ENCODE measurements around the gene SEMA4C.
"Not testable (repeated sequence)": the region's sequence is repeated elsewhere in the genome, so short reads cannot be mapped to it uniquely, and the experiment has no call there.

Gene SEMA4C

DNA sequence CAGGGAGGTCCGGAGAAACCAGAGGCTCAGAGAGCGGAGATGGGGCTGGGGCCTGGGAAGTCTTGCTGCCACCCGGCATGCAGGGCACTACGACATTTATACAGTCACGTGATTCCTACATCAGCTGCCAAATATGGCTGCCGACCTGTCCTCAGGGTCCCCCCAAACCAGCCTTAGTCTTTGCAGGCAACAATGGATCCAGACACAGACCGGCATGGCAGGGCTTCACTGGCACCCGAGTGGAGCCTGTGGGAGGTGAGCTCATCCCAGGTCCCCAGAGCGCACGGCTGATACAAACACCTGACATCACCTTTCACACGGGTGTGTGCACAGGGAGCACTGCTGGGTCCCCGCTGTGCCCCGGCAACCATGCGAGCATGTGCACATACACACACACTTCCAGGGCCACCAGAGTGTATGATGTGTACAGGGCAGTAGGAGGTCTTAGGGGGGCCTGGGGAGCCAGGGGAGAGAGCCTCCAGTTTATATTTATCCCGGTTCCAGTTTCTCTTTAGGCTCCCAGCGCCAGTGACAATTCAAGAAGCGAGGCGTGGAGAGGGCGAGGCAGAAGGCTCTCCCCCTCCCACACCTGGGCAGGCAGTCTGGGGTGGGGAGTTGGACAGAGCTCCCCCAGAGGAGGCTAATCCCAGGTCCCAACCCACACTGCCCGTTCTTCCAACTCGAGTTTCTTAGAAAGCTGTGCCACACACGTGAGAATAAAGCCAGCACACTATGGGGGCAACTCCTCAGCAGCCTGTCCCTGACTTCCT lies 2.7 kb downstream of the SEMA4C start:
- DNase-seq (ENCODE audit: low read depth in 2 of 2), result no peak

DNA sequence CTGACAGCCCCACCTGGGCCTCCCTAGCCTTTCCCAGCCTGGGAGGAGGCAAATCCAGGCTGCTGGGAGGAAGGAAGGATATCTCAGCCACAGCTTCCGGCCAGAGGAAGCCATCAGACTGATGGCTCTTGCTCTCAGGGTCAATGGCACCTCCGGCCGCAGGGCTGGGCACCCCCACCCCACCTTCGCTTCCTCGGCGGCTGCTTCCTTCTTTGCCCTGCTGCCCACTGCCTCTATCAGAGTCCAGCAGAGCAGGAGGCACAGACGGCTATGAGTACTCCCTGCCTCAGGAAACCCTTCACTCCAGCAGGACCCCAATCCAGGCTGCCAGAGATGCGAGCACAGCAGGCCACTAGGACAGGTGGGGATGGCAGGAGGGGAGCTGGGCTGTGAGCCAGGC lies 3.3 kb downstream of the SEMA4C start:
- DNase-seq (ENCODE audit: low read depth in 2 of 2), result no peak

DNA sequence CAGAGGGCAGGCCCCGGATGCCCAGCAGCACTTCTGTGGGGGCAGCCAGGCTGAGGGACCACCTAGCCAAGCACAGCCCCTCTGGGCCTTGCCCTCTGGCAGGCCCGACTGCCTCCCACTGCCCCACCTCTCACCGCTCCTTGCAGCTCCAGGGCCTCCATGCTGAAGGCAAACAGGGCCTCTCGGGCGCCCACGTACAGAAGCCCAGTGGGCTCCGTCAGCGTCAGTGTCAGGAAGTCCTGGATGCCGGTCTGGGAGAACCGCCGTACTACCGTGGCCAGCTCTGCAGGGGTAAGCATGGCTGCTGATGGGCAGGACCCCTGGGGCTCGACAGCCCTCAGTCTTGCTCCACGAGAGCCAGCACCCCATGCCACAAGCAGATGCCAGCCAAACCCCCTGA lies 3.7 kb downstream of the SEMA4C start:
- DNase-seq (ENCODE audit: low read depth in 2 of 2), result no peak

DNA sequence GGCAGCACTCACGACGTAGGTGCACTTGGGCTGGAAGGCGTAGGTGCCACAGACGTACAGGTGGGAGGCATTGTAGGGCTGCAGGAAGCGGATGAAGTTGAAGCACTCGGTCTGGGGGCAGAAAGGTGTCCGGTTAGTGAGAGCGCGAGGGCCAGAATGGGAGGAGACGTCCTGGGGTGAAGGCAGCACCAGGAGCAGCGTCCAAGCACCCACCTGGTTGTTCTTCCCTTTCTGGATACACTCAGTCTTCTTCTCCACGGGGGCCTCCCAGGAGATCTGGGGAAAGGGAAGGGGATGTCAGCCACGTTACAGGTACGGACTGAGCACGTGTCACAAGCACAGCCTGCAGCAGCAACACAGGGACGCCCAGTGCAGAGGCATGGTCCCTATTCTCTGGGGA lies 4.2 kb downstream of the SEMA4C start:
- DNase-seq (ENCODE audit: low read depth in 2 of 2), result no peak

DNA sequence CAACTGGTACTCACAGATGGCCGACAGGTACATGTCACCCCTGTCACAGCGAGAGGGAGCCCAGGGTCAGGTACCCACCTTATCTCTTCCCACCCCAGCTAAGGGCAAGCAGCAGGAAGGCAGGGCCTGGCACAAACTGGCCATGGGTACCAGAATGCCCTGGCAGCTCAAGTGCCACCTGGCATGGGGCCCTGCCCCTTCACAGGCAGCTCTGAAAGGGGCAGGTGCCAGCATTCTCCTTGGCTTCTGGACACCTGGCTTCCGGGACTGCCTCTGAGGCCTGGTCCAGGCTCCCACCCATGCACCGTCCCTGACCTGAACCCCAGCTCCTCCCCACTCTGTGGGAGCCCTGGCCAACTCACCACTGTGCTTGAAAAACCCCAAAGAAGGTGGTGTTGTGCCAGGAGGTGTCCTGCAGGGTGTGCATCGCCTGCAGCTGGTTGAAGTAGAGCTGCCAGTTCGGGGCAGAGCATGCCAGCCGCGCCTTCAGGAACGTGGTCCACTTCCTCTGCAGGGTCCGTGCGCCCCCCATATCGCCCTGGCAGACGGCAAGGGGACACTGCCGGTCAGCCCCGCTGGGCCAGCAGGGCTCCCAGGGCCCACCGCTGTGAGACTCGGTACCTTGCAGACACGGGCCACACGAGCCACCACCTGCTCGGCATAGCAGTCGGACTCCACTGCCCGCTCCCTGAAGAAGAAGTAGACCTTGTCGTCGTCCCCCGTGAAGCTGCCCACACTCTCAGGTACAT lies 5.4 kb downstream of the SEMA4C start:
- DNase-seq (ENCODE audit: low read depth in 2 of 2), result no peak

DNA sequence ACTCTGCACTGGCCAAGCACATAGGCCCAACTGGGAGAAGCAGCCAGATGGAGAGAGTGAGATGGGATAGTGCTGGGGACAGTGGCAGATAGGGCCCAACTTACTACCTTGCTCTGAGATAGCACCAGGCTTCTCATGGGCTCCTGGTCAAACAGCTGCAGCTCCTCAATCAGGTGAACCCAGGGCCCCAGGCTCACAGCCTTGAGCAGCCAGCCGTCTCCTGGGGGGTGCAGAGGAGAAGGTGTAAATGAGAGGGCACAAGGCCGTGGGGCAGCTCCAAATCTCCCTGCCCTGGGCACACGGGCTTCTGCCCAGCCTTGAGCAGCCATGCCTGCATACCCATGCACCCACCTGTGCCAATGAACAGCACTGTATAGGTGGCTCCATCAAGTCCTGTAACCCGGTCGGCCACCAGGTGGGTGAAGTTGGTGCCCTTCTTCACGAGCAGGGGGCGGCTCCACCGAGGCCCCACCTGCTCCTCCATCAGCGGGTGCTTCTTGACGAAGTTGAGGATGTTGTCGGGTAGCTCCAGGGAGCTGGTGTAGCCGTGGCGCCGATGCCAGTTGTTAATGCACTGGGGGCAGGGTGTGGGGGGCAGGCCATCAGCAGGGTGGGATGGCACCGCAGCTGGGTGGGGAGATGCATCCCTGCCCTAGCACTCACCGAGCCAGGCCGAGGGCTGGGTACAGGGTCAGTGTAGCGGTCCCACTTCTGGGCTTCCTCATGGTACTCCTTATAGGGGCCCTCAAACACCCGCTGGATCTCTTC lies 6.1 kb downstream of the SEMA4C start:
- DNase-seq (ENCODE audit: low read depth in 2 of 2), result no peak

DNA sequence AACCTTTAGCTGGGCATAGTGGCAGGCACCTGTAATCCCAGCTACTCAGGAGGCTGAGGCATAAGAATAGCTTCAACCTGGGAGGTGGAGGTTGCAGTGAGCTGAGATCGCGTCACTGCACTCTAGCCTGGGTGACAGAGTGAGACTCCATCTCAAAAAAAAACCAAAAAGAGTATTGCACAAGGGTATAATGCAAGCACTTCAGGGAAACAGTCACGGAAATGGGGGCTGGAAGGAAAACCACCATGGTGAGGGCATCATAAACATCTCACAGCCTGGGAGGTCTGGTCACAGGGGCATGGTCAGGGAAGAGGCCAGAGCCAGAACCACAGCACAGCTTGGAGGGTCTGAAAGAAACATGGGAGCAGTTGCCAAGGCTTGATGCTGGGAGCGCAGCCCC lies 6.8 kb downstream of the SEMA4C start:
- DNase-seq (ENCODE audit: low read depth in 2 of 2), result not testable (repeated sequence)

DNA sequence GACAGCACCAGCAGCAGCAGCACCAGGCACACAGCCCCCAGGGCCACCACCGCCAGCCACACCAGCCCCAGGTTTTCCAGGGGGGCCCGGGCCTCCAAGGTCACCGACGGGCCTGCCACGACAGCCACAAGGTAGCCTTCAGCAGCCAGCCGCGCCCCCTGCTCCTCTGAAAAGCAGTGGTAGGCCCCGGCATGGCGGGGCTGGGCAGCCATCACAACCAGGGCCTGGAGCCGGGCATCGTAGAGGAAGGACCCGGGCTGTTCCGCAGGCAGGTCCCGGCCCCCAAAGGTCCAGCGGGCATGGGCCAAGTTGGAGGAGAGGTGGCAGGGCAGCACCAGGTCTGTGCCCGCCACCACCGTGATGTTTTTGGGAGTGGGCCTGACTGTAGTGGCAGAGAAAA lies 8.8 kb downstream of the SEMA4C start:
- DNase-seq (ENCODE audit: low read depth in 2 of 2), result no peak

DNA sequence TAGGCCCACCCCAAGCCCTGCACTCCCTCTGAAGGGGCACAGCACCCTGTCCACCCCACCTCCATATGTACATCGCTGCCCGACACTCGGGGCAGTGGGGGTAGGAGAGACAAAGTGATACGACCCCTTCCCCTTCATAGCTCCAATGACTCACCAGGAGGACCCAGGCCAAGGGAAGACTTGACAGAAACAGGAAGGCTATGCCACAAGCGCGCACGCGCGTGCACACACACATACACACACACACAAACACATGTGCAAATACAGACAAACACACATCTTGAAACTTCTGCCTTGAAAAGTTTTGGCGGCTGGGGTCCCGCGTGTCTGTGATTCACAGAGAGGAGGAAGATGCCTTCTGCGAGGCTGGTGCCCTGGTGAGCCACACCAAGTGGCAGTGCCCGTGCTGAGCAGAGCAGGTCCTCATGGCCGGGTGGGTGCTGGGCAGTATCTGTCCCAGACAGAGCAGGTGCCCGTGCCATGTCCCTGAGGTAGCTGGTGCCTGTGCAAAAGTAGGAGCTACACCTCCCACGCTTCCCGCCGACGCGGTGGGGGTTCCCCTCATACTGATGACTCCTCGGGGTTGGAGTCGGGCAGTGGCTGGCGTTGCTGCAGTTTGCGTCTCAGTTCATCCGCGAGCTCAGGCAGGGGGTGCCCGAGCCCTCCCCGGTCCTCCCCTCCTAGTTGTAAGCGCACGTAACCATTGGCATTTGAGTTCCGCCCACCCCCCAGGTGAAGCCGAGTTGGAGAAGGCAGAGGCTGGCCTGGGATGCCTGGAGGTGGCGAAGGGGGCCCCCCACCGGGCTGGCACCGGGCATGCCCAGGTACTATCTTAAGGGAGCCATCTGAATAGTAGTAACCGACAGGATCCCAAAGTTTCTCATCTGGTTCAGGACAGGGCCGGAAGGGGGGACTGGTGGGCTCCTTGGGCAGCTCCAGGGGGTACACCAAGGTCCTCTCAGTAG lies 9.5 kb downstream of the SEMA4C start:
- DNase-seq (ENCODE audit: low read depth in 2 of 2), result no peak

DNA sequence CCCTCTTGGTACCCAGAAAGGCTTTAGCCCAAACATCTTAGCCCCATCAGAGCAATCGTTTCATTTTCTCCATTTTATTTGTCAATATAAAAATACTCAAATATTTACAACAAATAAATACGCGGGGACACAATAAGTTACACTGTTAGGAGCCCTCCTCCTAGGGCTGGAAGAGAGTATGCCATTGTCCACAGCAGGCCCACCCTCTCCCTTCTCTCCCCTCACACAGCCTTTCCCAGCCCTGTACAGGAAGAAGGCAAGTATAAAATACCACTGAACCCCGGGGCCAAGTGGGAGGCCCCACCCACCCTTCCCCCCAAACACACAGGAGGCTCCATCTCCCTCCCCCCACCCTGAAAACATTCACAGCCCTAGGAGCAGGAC lies 10.2 kb downstream of the SEMA4C start:
- no peak for DNase-seq (ENCODE audit: low read depth in 2 of 2)

DNA sequence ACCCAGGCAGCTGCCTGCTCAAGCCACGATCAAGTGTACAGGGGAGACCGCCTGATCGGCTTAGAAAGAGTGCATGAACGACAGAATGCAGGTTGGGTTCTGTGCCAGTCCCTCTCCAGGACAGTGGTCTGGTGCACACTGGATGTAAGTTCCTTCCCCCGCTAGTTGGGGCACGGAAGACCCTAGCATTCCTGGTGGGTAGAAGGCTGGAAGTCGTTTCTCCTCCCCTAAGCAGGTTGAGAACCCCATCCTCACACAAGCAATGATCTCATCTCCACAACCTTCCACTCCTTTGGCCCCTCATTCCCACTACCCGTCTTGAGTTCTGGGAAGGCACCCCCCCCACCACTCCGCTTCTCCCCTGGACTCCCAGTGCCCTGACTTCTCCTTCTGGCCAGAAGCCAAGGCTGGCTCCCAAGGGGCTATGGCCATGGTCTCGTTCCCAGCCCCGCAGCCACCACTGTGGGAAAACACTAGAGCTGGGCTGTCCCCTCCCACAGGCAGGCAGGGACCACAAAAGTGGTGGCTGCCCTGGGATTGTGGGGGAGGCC lies 10.7 kb downstream of the SEMA4C start:
- no peak for DNase-seq (ENCODE audit: low read depth in 2 of 2)

DNA sequence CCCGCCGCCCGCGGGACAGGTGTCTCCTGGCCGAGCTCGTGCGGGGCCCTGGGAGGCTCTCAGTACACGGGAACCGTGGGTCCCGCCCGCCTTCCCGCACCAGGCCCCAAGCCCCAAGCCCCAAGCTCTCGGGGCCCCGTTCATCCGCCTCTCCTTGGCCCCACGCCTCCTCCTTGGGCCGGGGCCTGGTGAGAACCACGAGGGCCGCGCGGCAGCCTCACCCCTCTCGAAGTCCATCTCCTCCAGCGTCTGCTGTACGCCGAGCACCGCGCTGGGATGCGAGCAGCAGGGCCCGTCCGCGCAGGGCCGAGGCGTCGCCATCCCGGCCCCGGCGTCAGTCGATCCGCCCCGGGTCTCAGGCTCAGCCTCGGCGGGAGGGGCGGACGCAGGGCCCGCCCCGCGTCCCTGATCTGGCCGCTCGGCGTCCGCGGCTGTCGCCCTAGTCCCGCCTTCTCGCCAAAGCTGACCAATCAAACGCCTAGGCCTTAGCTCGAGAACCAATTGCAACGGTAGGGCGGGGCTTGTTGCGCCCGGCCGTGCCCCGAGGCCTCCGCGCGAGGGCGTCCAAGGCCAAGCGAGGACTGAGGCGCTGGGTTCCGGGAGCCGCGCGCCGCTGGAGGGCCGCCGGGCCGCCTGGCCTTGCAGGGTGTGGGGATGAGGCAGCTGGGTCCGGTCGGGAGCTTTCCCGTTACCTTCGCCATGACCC lies 12.1 kb downstream of the SEMA4C start, which contains the start of gene ANKRD39:
ANKRD39 (minus strand) TSS at position 350 of the 706 bp plus-strand sequence; CDS start at position 321, 29 bp downstream.
- peak; percentile 95 to 96 for DNase-seq (ENCODE audit: low read depth in 2 of 2)

DNA sequence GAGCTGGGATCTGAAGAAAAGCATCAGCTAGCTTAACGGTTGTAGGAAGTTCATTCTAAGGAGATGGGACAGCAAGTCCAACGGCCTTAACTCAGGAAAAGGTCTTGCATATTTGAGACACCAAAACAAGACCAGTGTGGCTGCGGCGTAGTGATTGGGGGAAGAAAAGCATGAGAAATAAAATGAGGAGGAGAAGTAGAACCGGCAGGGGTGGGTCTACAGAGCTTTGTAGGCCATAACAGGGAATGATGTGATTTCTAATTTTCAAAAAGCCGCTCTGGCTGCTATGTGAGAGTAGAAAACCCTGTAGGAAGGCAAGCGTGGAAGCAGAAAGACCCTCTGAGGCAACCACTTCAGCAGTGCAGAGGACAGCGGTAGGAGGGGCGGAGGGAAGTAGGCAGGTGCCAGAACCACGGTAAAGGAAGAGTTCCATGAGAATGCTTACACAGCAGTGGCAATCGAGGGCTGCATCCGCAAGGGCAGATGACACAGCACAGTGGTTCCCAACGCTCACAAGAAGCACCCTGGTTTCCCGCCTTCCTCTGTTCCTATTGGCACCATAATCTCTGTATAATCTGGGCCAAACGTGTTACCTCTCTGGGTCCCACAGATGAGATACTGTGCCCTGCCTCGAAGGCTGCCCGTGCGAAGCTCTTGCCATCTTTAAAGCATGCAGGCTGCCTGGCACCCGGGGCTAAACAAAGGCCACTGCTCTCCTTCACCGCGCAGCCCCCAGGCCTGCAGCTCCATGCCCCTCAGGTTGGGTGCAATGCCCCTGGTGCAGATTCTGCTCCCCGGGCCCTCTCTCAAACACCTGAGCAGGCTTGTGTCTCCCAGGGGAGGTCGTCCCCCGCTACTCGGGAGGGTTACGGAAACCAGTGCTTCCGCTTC lies 12.9 kb downstream of the SEMA4C start:
- DNase-seq (ENCODE audit: low read depth in 2 of 2), result no peak

DNA sequence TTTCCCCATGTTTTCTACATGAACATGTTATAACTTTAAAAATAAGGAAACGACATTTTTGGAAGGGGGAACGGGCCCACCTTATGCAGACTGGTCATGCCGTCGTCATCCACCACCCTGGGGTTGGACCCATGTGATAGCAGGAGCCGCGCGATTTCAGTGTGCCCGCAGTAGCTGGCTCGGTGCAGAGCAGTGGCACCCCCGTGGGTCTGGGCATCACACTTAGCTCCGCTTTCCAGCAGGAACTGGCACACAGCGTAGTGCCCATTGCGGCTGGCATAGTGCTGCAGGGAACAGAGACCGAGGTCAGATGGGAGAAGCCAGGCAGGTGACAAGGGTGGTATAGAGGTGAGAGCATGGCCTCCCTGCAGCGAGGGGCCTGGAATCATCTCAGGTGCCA lies 16.6 kb downstream of the SEMA4C start:
- DNase-seq (ENCODE audit: low read depth in 2 of 2), result no peak

DNA sequence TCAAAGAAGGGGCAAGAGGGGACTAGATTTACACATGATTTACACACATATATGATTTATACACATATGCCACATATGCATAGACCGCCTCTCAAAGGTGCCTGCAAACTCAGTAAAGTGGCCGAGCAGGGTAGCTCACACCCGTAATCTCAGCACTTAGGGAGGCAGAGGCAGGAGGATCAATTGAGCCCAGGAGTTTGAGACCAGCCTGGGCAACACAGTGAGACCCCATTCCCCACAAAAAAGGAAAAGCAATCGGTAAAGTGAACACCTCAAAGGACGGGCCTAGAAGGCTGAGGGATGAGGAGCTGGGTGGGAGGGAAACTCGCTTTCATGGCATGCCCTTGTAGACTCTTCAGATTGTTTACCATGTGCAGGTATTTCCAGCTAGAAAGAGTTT lies 17.2 kb downstream of the SEMA4C start:
- no peak for DNase-seq (ENCODE audit: low read depth in 2 of 2)

DNA sequence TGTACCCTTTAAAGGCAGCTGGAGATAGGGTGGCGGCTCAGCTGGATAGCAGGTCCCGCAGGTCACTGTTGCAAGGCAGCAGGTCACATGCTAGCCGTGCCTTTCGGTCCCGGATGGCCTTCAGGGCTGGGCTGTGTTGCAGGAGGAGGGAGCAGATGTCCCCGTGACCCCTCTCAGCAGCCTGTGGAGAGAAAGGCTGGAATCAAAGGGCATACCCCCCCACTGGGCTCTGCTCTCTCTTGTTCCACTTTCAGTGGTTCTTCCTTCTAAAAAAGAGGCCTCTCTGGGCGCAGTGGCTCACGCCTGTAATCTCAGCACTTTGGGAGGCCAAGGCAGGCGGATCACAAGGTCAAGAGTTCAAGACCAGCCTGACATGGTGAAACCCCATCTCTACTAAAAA lies 21.6 kb downstream of the SEMA4C start:
- DNase-seq (ENCODE audit: low read depth in 2 of 2), result no peak

DNA sequence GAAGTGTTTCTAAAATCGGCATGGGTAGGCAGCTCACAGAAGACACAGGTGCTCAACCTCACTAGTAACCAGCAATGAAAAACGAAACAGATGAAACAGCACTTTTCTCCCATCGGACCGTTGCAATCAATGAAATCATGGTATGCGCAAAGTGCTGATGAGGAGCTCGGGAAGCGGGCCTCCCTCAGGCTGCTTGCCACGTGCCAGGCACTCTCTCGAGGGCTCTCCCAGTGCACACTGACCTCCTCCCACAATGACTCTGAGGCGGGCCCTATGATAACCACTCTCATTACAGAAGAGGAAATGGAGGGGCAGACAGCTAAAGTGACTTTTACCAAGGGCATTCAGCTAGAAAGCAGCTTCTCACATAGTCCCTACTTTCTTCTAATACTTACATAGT lies 22.3 kb downstream of the SEMA4C start:
- DNase-seq (ENCODE audit: low read depth in 2 of 2), result no peak

DNA sequence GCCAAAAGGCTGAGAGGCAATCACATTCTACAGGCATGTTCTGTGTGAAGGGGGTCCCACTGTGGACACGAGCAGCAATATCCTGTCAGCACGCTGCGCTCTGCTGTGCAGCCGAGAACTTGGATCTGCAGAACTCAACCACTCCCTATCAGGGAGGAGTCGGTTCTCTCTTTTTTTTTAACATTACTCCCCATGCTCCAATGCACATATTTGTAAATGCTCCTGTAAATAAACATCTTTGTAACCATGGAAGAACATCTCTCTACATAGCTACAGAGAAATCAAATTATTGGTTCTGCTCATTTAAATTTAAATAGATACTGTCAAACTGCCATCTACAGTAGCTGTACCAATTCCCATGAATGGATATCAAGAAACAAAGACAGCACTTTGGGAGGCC lies 23.1 kb downstream of the SEMA4C start:
- DNase-seq (ENCODE audit: low read depth in 2 of 2), result no peak

DNA sequence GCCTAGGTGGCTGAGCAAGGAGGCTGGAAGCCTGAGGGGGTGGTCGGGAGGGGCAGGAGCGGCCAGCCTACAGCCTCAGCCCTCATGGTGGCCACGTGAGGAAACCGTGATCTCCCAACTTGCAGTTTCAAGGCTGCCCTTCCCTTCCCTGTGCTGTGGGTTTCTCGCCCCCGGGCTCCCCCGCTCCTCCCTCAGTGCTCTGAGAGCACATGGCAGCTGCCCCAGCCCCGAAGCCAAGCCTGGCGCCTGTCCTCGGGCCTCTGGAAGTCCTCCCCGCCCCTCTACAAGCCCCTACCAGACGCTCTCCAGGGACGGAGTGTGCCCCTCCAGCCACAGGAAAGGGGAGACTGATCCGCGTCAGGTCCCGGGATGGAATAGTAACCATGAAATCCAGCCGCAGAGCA lies 25.5 kb downstream of the SEMA4C start:
- no peak for DNase-seq (ENCODE audit: low read depth in 2 of 2)

Measured in stimulated activated CD8-positive, alpha-beta memory T cell treated with anti-CD3 and anti-CD28 coated beads, Interleukin-2, amount 100 ng/mL, for 48 hours (primary cell).